Measurements from ENCODE around the gene SLC16A3. TPM values are rescaled to one million over a fixed set of nuclear protein-coding genes. Genes with fewer than 3 reads are reported as not detected.
A peak's percentile ranks its signal among the peaks of the same experiment; 100 is the strongest.

Gene SLC16A3
- total and polyA plus RNA-seq, 9 of the 15 experiments (the other 6 are each of a cell fraction or from before 2014, with no cell fraction given) = 0.11 to 5.4 (median 1.2) TPM; not detected in 2

- in situ Hi-C loops (cut with MboI) (no loop called here), intact Hi-C loops (cut with micrococcal nuclease) (no loop called here)
- POLR2A ChIA-PET = interaction anchor here (0.6 to 1.4 kb wide), 3 partner anchors 7 to 304 kb away, joined by 3 to 4 read pairs (median 3); no protein-coding TSS in a partner anchor
- Histone ChIP-seq H3K9me3 (replicated peaks; ENCODE audit: control insufficient read depth, insufficient read depth, low read depth, low read length) (no peaks in the 10 kb centered on the region), H4K20me1 (replicated peaks; ENCODE audit: control insufficient read depth, insufficient read depth, low read length) (no peaks in the 10 kb centered on the region), H3K9me1 (ENCODE audit: control insufficient read depth, insufficient read depth, low read length) (no peaks in the 10 kb centered on the region), H3K27ac (ENCODE audit: extremely low read depth, low read depth, low read length) (no peak overlapping the region), H3K4me3 (no peak overlapping the region), H3K4me1 (replicated peaks in 1 of 2; ENCODE audit: control insufficient read depth in 2 of 2, insufficient read depth in 2 of 2, low read length in 2 of 2) (peaks cover 0 to 6% of the 10 kb centered on the region in 2 experiments; a peak in 2 of 5 replicates), H3K4me2 (ENCODE audit: insufficient read depth, low read length) (no peak overlapping the region), H3K9ac (ENCODE audit: insufficient read depth in 1 of 2, low read depth in 2 of 2, low read length in 2 of 2) (peak overlapping the region in 1 of 2 experiments; percentile 36; a peak in 1 of 4 replicates), H3K36me3 (ENCODE audit: control insufficient read depth, insufficient read depth, low read length) (peaks cover 49% of the 10 kb centered on the region), H3K79me2 (ENCODE audit: control insufficient read depth, insufficient read depth, low read length) (no peaks in the 10 kb centered on the region), H3K27me3 (ENCODE audit: control insufficient read depth in 2 of 2, insufficient read depth in 2 of 2, low read length in 2 of 2) (no peaks in the 10 kb centered on the region), H2AFZ (ENCODE audit: low read depth, low read length) (no peak overlapping the region)
- 86% methylated on average over 5 of the region's 5 CpGs for WGBS (ENCODE audit: insufficient coverage, low coverage, missing lambda C conversion rate)
- CTCF ChIA-PET (ENCODE audit: low intra/inter-chr PET ratio) = no interaction called here
- DNase-seq (ENCODE audit: extremely low read depth in 1 of 4, low spot score in 3 of 4) = no peak
- TF ChIP-seq ZNF778 (CRISPR knock-in tag; IDR thresholded peaks at IDR 0.05) = no peak
- no peak for TF ChIP-seq POLR2AphosphoS2 (IDR thresholded peaks at IDR 0.05; ENCODE audit: low read length)
- no TSS peak for BruUV-seq (replicated peaks)
- FAIRE-seq = no peak
- no peak for ATAC-seq
Observed at GRCh38 chr17:82184761-82185160, 44.1 kb upstream of the SLC16A3 start.

GRCh38 chr17:82186221-82186620 is 42.6 kb upstream of the SLC16A3 start:
- no peak overlapping the region for H3K27ac ChIP-seq (ENCODE audit: extremely low read depth, low read depth, low read length)
- BruUV-seq (replicated peaks) = no TSS peak
- no peaks in the 10 kb centered on the region for H3K27me3 ChIP-seq (ENCODE audit: control insufficient read depth in 2 of 2, insufficient read depth in 2 of 2, low read length in 2 of 2)
- H3K4me3 ChIP-seq = no peak overlapping the region
- TF ChIP-seq MXI1 (IDR thresholded peaks at IDR 0.05; ENCODE audit: low read depth, low read length) (no peak), PYGO2 (tag; IDR thresholded peaks at IDR 0.05) (no peak), JUND (IDR thresholded peaks at IDR 0.05; ENCODE audit: borderline replicate concordance, low read depth, low read length) (no peak), JUND (tag; IDR thresholded peaks at IDR 0.05; ENCODE audit: borderline replicate concordance, low read depth, low read length) (no peak), ZBTB49 (CRISPR knock-in tag; IDR thresholded peaks at IDR 0.05; ENCODE audit: borderline replicate concordance) (no peak)
- no peak for DNase-seq (ENCODE audit: extremely low read depth in 1 of 4, low spot score in 3 of 4)
- CTCF ChIA-PET (ENCODE audit: low intra/inter-chr PET ratio) = no interaction called here
- H4K20me1 ChIP-seq (replicated peaks; ENCODE audit: control insufficient read depth, insufficient read depth, low read length) = no peaks in the 10 kb centered on the region
- no peak for FAIRE-seq
- peaks cover 0 to 6% of the 10 kb centered on the region in 2 experiments; a peak in 2 of 5 replicates for H3K4me1 ChIP-seq (replicated peaks in 1 of 2; ENCODE audit: control insufficient read depth in 2 of 2, insufficient read depth in 2 of 2, low read length in 2 of 2)
- H2AFZ ChIP-seq (ENCODE audit: low read depth, low read length) = no peak overlapping the region
- in situ Hi-C loops (cut with MboI) (no loop called here), intact Hi-C loops (cut with micrococcal nuclease) (no loop called here)
- no peaks in the 10 kb centered on the region for H3K79me2 ChIP-seq (ENCODE audit: control insufficient read depth, insufficient read depth, low read length)
- H3K4me2 ChIP-seq (ENCODE audit: insufficient read depth, low read length) = no peak overlapping the region
- H3K9me3 ChIP-seq (replicated peaks; ENCODE audit: control insufficient read depth, insufficient read depth, low read depth, low read length) = no peaks in the 10 kb centered on the region
- H3K9me1 ChIP-seq (ENCODE audit: control insufficient read depth, insufficient read depth, low read length) = no peaks in the 10 kb centered on the region
- ATAC-seq = no peak
- H3K9ac ChIP-seq (ENCODE audit: insufficient read depth in 1 of 2, low read depth in 2 of 2, low read length in 2 of 2) = no peak overlapping the region
- H3K36me3 ChIP-seq (ENCODE audit: control insufficient read depth, insufficient read depth, low read length) = peaks cover 49% of the 10 kb centered on the region
- POLR2A ChIA-PET = interaction anchor here (0.8 to 1.5 kb wide), 2 partner anchors 13 to 25 kb away, joined by 3 to 5 read pairs; no protein-coding TSS in a partner anchor
- WGBS (ENCODE audit: insufficient coverage, low coverage, missing lambda C conversion rate) = 89% methylated on average over 15 of the region's 15 CpGs
